Activated naive CD4-positive, alpha-beta T cell treated with anti-CD3 and anti-CD28 coated beads for 36 hours (primary cell): ENCODE measurements around the gene HEMGN. TPM values are rescaled to one million over a fixed set of nuclear protein-coding genes. Genes with fewer than 3 reads are reported as not detected.
"Not testable (repeated sequence)": the region's sequence is repeated elsewhere in the genome, so short reads cannot be mapped to it uniquely, and the experiment has no call there.

Experiments
- CTCF ChIA-PET: fragments of 350-600 bp; sonication (Branson Sonifier 250); formaldehyde crosslinking; loops from one replicate; lab custom pipeline; 2021; ENCODE audit warnings: antibody characterized with exemption; lab: Charles Lee
- DNase-seq: peaks from one replicate; pipeline ENCODE4 v3.0.0-alpha.2; 2020
- H3K27ac Mint-ChIP-seq: one replicate; pipeline ENCODE4 v1.8.0; 2021; ENCODE audit warnings: mild to moderate bottlenecking, mixed read lengths
- H3K27me3 Mint-ChIP-seq: one replicate; pipeline ENCODE4 v1.8.0; 2021; ENCODE audit warnings: low read depth, mixed read lengths
- H3K36me3 Mint-ChIP-seq: one replicate; pipeline ENCODE4 v1.8.0; 2021; ENCODE audit warnings: low read depth, mixed read lengths
- H3K4me1 Mint-ChIP-seq: one replicate; pipeline ENCODE4 v1.8.0; 2021; ENCODE audit warnings: low read depth, mixed read lengths
- H3K4me3 Mint-ChIP-seq: one replicate; pipeline ENCODE4 v1.8.0; 2021; ENCODE audit warnings: mild to moderate bottlenecking, moderate library complexity, mixed read lengths
- H3K9me3 Mint-ChIP-seq: one replicate; pipeline ENCODE4 v1.8.0; 2021; ENCODE audit warnings: mixed read lengths
- intact Hi-C: fragments of 100-400 bp; cut with micrococcal nuclease; formaldehyde crosslinking; loops from one replicate; pipeline ENCODE4 v1.15.1; 2023
- total RNA-seq, 2 experiments: library from RNA; stranded (reverse); gene quantifications; one replicate each; pipeline ENCODE4 v1.2.3, GENCODE V29; 2021

Gene HEMGN
- total RNA-seq, 2 experiments from 2014 or later, result 1.8 to 1.9 TPM

GRCh38 chr9:97979788-97980478 lies 42.0 kb upstream of the HEMGN start:
- Mint-ChIP-seq H3K9me3 (no peaks in the 10 kb centered on the region), H3K4me1 (peaks cover 27% of the 10 kb centered on the region), H3K27me3 (no peaks in the 10 kb centered on the region), H3K27ac (no peak overlapping the region), H3K4me3 (no peak overlapping the region), H3K36me3 (peaks cover 3% of the 10 kb centered on the region)
- peak; percentile 28 for DNase-seq
- CTCF ChIA-PET, result interaction anchor here (0.6 to 6.6 kb wide), 9 partner anchors 10 to 73 kb away, joined by 3 to 61 read pairs (median 3); partner anchors contain the start of gene TRMO
- intact Hi-C loops, result loop anchor here (5.0 kb wide), 3 partner anchors 122 to 1032 kb away; partner anchors contain the start of gene TRIM14

GRCh38 chr9:97978371-97979130 lies 40.6 kb upstream of the HEMGN start:
- Mint-ChIP-seq H3K9me3 (no peaks in the 10 kb centered on the region), H3K4me3 (no peak overlapping the region), H3K4me1 (peaks cover 27% of the 10 kb centered on the region), H3K27ac (no peak overlapping the region), H3K36me3 (peaks cover 3% of the 10 kb centered on the region), H3K27me3 (no peaks in the 10 kb centered on the region)
- CTCF ChIA-PET, result interaction anchor here (1.1 to 6.6 kb wide), 4 partner anchors 8 to 56 kb away, joined by 3 to 61 read pairs (median 6); partner anchors contain the start of gene TRMO
- intact Hi-C loops, result no loop called here
- DNase-seq, result no peak

DNA sequence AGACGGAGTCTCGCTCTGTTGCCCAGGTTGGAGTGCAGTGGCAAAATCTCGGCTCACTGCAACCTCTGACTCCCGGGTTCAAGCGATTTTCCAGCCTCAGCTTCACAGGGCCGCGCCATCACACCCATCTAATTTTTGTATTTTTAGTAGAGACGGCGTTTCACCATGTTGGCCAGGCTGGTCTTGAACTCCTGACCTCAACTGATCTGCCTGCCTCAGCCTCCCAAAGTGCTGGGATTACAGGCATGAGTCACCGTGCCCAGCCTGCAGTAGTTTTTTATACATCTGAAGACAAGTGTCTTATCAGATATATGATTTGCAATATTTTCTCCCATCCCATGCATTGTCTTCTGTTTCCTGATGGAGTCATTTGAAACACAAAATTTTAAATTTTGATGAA lies 38.7 kb upstream of the HEMGN start:
- H3K27ac Mint-ChIP-seq, result not testable (repeated sequence)

DNA sequence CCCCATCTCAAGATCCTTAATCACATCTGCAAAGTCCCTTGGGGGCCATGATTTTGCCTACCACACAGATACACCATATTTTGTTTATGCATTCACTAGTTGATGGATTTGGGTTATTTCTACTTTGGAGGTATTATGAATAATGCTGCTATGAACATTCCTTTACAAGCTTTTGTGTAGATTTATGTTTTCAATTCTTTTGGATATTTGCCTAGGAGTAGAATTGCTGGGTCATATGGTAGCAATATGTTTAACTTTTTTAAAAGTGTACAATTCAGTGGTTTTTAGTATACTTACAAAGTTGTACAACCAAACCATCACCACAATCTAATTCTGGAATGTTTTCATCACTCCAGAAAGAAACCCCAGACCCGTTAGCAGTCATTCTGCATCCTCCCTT lies 37.4 kb upstream of the HEMGN start:
- no peak for DNase-seq
- Mint-ChIP-seq H3K4me3 (no peak overlapping the region), H3K27ac (no peak overlapping the region), H3K36me3 (no peaks in the 10 kb centered on the region), H3K27me3 (no peaks in the 10 kb centered on the region), H3K9me3 (no peaks in the 10 kb centered on the region), H3K4me1 (peaks cover 16% of the 10 kb centered on the region)
- CTCF ChIA-PET, result interaction anchor here (1.4 kb wide), 1 partner anchor 85 kb away, joined by 4 read pairs; no protein-coding TSS in a partner anchor
- intact Hi-C loops, result no loop called here

More for the DNA sequence above, 38.7 kb upstream of the HEMGN start:
- H3K4me3 Mint-ChIP-seq, H3K27me3 Mint-ChIP-seq, H3K36me3 Mint-ChIP-seq, intact Hi-C loops, CTCF ChIA-PET, H3K9me3 Mint-ChIP-seq, DNase-seq: not testable (repeated sequence)
- peaks cover 22% of the 10 kb centered on the region for H3K4me1 Mint-ChIP-seq

DNA sequence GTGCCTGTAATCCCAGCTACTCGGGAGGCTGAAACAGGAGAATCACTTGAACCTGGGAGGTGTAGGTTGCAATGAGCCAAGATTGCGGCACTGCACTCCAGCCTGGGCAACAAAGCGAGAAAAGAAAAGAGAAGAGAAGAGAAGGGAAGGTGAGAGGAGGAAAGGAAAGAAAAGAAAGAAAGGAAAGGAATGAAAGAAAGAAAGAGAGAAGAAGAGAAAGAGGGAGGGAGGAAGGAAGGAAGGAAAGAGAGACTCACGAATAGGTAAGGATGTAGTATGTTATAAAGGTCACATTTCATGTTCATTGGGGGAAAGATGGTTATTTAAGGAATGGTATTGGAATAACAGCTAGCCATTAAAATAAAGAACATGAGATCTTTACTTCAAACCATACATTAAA lies 34.8 kb upstream of the HEMGN start:
- H3K9me3 Mint-ChIP-seq, result no peaks in the 10 kb centered on the region
- no peak overlapping the region for H3K4me3 Mint-ChIP-seq
- intact Hi-C loops, result loop anchor here (1.0 kb wide), 1 partner anchor 9 kb away; no protein-coding TSS in a partner anchor

GRCh38 chr9:97970165-97970564 lies 32.2 kb upstream of the HEMGN start:
- H3K36me3 Mint-ChIP-seq, result no peaks in the 10 kb centered on the region
- H3K4me1 Mint-ChIP-seq, result peaks cover 11% of the 10 kb centered on the region
- H3K27ac Mint-ChIP-seq, result no peak overlapping the region
- DNase-seq, result no peak
- peak overlapping the region; percentile 14 for H3K4me3 Mint-ChIP-seq
- H3K27me3 Mint-ChIP-seq, result no peaks in the 10 kb centered on the region
- intact Hi-C loops, result no loop called here
- no peaks in the 10 kb centered on the region for H3K9me3 Mint-ChIP-seq
- CTCF ChIA-PET, result interaction anchor here (1.2 to 1.7 kb wide), 3 partner anchors 9 to 64 kb away, joined by 3 to 5 read pairs (median 4); partner anchors contain the start of gene TRMO

More for the DNA sequence above, 34.8 kb upstream of the HEMGN start:
- H3K27ac Mint-ChIP-seq, result no peak overlapping the region
- DNase-seq, result no peak
- CTCF ChIA-PET, result interaction anchor here (1.0 to 2.0 kb wide), 5 partner anchors 11 to 49 kb away, joined by 3 to 8 read pairs (median 4); no protein-coding TSS in a partner anchor
- no peaks in the 10 kb centered on the region for H3K36me3 Mint-ChIP-seq
- H3K27me3 Mint-ChIP-seq, result no peaks in the 10 kb centered on the region
- H3K4me1 Mint-ChIP-seq, result peaks cover 11% of the 10 kb centered on the region

DNA sequence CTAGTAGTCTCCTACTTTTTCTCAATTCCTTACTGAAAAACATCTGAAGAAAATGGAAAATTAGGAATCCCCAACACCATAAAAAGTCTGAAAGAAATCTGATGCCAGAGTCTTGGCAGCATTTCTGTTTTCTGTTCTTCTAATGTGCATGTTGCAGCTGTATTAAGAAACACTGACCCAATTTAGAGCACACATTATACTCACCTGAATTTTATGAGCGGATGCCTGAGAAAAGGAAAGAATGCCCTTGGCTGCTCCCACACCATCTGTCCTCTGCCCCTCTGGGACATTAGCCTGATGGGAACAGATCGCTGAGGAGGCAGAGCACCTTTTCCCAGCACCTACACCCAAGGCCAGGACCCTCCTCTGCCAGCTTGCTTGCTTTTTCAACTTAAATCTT lies 31.0 kb upstream of the HEMGN start:
- no peak overlapping the region for H3K4me3 Mint-ChIP-seq
- no peak overlapping the region for H3K27ac Mint-ChIP-seq
- CTCF ChIA-PET, result interaction anchor here (0.5 to 1.7 kb wide), 2 partner anchors 46 to 49 kb away, joined by 4 to 5 read pairs; partner anchors contain the start of gene TRMO
- intact Hi-C loops, result no loop called here
- no peaks in the 10 kb centered on the region for H3K36me3 Mint-ChIP-seq
- H3K9me3 Mint-ChIP-seq, result no peaks in the 10 kb centered on the region
- no peak for DNase-seq
- no peaks in the 10 kb centered on the region for H3K27me3 Mint-ChIP-seq
- peaks cover 13% of the 10 kb centered on the region for H3K4me1 Mint-ChIP-seq

GRCh38 chr9:97966493-97966892 lies 28.5 kb upstream of the HEMGN start:
- Mint-ChIP-seq H3K27ac (no peak overlapping the region), H3K36me3 (no peaks in the 10 kb centered on the region), H3K9me3 (no peaks in the 10 kb centered on the region), H3K27me3 (no peaks in the 10 kb centered on the region), H3K4me3 (no peak overlapping the region), H3K4me1 (peaks cover 13% of the 10 kb centered on the region)
- CTCF ChIA-PET, result interaction anchor here (1.4 kb wide), 2 partner anchors 13 to 45 kb away, joined by 3 read pairs; no protein-coding TSS in a partner anchor
- no peak for DNase-seq
- intact Hi-C loops, result no loop called here

DNA sequence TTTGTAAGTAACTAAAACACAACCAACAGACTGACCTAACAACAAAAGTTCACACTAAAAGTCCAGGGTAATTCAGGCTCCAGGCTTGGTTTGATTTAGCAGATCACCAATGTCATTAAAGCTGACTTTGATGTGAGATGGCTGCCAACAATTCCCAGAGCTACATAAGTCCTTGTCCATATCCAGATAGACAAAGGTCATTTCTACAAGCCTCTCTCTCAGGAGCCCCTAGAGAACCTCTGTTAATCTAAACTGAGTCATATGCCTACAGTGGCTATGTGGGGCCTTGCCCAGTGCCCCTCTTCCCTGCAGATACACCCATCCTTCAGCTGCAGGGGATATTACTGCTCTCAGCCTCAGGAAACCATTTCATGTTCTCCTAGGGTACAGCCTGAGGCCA lies 26.9 kb upstream of the HEMGN start:
- Mint-ChIP-seq H3K27me3 (no peaks in the 10 kb centered on the region), H3K4me3 (no peak overlapping the region), H3K4me1 (peaks cover 4% of the 10 kb centered on the region), H3K36me3 (no peaks in the 10 kb centered on the region), H3K27ac (no peak overlapping the region), H3K9me3 (no peaks in the 10 kb centered on the region)
- CTCF ChIA-PET, result interaction anchor here (0.6 to 1.0 kb wide), 3 partner anchors 41 to 72 kb away, joined by 3 to 5 read pairs (median 4); no protein-coding TSS in a partner anchor
- intact Hi-C loops, result no loop called here
- DNase-seq, result no peak

DNA sequence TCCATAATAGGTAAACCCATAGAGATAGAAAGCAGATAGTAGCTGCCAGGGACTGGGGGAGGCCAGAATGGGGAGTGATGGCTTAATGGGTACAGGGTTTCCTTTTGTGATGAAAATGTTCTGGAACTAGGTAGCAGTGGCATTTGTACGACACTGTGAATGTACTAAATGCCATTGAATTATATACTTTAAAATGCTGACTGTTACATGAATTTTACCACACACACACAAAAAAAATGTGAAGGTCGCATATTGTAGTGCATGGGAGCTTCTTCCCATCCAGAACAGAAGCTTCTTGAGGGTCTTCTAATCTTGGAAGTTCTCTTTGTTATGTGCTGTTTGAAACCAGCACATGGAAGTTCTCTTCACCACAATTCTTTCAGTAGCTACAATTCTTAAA lies 25.3 kb upstream of the HEMGN start:
- H3K36me3 Mint-ChIP-seq, result no peaks in the 10 kb centered on the region
- H3K27ac Mint-ChIP-seq, result no peak overlapping the region
- H3K27me3 Mint-ChIP-seq, result no peaks in the 10 kb centered on the region
- DNase-seq, result no peak
- intact Hi-C loops, result no loop called here
- no peaks in the 10 kb centered on the region for H3K9me3 Mint-ChIP-seq
- no peak overlapping the region for H3K4me3 Mint-ChIP-seq
- CTCF ChIA-PET, result interaction anchor here (1.0 to 1.7 kb wide), 4 partner anchors 10 to 40 kb away, joined by 3 to 12 read pairs (median 5); partner anchors contain the start of gene TRMO
- peaks cover 2% of the 10 kb centered on the region for H3K4me1 Mint-ChIP-seq

GRCh38 chr9:97962575-97962974 lies 24.6 kb upstream of the HEMGN start:
- Mint-ChIP-seq H3K9me3 (no peaks in the 10 kb centered on the region), H3K27me3 (no peaks in the 10 kb centered on the region), H3K4me3 (no peak overlapping the region), H3K36me3 (no peaks in the 10 kb centered on the region), H3K4me1 (peaks cover 2% of the 10 kb centered on the region), H3K27ac (no peak overlapping the region)
- intact Hi-C loops, result no loop called here
- DNase-seq, result no peak
- CTCF ChIA-PET, result interaction anchor here (0.6 to 1.7 kb wide), 6 partner anchors 9 to 145 kb away, joined by 3 to 12 read pairs (median 5); partner anchors contain the start of gene TRMO

GRCh38 chr9:97962136-97962535 lies 24.2 kb upstream of the HEMGN start:
- intact Hi-C loops, result no loop called here
- H3K4me1 Mint-ChIP-seq, result peaks cover 2% of the 10 kb centered on the region
- DNase-seq, result no peak
- no peaks in the 10 kb centered on the region for H3K27me3 Mint-ChIP-seq
- H3K4me3 Mint-ChIP-seq, result no peak overlapping the region
- H3K27ac Mint-ChIP-seq, result no peak overlapping the region
- H3K36me3 Mint-ChIP-seq, result no peaks in the 10 kb centered on the region
- no peaks in the 10 kb centered on the region for H3K9me3 Mint-ChIP-seq
- CTCF ChIA-PET, result interaction anchor here (0.6 to 1.7 kb wide), 4 partner anchors 10 to 146 kb away, joined by 3 to 6 read pairs (median 4); no protein-coding TSS in a partner anchor
